NCI-H460 (cell line): ENCODE results near the gene PLEKHN1. TPM values are rescaled to one million over a fixed set of nuclear protein-coding genes. Genes with fewer than 3 reads are reported as not detected.
"Not testable (repeated sequence)": the region's sequence is repeated elsewhere in the genome, so short reads cannot be mapped to it uniquely, and the experiment has no call there.

Source experiments
- DNase-seq: peaks from one replicate; pipeline ENCODE4 v3.0.0-alpha.2; 2016; ENCODE audit warnings: low read depth; ENCODE audit errors: extremely low read depth
- total RNA-seq: library from RNA; depleted of rRNA; stranded (reverse); fragments of >200 nt; shearing (Covaris generic); gene quantifications from 2 replicates; pipeline ENCODE4 v1.2.3, GENCODE V29; 2014

PLEKHN1 gene
- total RNA-seq, 1 experiment from 2014 or later: 0.84 TPM

DNA sequence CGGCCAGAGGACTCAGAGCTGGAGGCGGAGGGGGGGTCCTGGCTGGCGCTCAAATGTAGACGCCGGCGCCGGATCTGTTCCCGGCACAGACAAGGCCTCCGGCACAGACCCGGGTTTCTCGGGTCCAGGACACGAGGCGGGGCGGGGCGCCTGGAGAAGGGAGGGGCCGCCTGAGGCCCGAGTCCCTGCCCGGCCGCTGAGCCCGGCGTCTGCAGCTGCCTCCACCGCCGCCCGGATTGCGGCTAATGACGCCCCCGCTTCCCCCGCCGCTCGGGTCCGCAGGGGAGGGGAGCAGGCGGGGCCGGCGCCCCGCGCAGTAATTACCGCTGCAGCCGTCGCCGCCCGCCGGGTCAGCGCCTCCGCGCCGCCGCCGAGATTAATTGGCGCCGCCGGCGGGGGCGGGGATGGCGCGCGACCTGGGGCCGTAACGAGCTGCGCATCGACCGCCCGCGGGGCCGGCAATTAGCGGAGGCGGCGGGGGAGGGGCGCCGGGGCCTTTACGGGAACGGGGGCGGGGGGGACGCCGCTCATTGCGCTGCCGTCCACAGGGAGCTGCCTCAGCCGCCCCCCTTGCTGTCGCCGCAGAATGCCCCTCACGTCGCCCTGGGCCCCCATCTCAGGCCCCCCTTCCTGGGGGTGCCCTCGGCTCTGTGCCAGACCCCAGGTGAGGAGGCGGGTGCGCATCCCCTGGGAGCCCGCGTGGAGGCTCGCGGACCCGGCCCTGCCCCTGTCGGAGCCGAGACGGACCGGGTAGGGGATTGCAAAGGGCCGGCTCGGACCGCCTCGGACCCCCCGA, 24.5 kb upstream of the PLEKHN1 start:
- DNase-seq: peak; percentile 42

DNA sequence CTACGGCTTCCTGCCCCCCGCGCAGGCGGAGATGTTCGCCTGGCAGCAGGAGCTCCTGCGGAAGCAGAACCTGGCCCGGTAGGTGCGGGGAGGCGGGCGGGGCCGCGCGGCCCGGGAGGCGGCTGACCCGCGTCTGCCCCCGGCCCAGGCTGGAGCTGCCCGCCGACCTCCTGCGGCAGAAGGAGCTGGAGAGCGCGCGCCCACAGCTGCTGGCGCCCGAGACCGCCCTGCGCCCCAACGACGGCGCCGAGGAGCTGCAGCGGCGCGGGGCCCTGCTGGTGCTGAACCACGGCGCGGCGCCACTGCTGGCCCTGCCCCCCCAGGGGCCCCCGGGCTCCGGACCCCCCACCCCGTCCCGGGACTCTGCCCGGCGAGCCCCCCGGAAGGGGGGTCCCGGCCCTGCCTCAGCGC, 23.9 kb upstream of the PLEKHN1 start:
- no peak for DNase-seq

DNA sequence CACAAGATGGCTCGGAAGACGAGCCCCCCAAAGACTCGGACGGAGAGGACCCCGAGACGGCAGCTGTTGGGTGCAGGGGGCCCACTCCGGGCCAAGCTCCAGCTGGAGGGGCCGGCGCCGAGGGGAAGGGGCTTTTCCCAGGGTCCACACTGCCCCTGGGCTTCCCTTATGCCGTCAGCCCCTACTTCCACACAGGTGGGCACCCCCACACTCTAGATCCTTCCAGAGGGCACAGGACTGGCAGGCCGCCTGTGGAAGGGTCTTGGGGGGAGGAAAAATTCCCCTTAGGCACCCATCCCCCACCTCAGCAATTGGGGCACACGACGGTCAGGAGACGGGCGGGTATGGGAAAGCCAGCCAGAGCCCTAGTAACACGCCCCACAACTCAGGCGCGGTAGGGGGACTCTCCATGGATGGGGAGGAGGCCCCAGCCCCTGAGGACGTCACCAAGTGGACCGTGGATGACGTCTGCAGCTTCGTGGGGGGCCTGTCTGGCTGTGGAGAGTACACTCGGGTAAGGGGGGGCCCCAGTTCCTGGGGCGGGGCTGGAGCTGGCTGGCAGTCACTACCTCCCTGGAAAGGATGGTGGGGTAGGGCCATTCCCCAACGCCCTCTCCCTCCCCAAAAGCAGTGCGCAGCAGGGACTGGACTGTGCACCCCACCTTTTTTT, 23.3 kb upstream of the PLEKHN1 start:
- DNase-seq: no peak

DNA sequence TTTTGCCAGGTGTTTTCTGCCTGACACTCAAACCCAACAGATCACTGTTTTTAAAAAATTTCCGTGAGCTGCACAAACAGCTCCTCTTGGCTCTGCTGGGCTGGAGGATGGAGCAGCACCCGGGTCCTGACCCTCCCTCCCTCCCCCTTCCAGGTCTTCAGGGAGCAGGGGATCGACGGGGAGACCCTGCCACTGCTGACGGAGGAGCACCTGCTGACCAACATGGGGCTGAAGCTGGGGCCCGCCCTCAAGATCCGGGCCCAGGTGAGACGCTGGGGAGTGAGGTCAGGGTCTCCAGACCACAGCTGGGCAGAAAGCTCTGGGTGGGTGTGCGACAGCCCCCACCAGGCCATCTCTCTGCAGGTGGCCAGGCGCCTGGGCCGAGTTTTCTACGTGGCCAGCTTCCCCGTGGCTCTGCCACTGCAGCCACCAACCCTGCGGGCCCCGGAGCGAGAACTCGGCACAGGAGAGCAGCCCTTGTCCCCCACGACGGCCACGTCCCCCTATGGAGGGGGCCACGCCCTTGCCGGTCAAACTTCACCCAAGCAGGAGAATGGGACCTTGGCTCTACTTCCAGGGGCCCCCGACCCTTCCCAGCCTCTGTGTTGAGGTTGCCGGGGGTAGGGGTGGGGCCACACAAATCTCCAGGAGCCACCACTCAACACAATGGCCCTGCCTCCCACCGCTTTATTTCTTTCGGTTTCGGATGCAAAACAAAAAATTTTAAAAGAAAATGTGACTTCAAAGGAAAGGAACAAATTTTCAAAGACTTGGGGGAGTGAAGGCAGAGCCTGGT, 22.5 kb upstream of the PLEKHN1 start:
- no peak for DNase-seq

DNA sequence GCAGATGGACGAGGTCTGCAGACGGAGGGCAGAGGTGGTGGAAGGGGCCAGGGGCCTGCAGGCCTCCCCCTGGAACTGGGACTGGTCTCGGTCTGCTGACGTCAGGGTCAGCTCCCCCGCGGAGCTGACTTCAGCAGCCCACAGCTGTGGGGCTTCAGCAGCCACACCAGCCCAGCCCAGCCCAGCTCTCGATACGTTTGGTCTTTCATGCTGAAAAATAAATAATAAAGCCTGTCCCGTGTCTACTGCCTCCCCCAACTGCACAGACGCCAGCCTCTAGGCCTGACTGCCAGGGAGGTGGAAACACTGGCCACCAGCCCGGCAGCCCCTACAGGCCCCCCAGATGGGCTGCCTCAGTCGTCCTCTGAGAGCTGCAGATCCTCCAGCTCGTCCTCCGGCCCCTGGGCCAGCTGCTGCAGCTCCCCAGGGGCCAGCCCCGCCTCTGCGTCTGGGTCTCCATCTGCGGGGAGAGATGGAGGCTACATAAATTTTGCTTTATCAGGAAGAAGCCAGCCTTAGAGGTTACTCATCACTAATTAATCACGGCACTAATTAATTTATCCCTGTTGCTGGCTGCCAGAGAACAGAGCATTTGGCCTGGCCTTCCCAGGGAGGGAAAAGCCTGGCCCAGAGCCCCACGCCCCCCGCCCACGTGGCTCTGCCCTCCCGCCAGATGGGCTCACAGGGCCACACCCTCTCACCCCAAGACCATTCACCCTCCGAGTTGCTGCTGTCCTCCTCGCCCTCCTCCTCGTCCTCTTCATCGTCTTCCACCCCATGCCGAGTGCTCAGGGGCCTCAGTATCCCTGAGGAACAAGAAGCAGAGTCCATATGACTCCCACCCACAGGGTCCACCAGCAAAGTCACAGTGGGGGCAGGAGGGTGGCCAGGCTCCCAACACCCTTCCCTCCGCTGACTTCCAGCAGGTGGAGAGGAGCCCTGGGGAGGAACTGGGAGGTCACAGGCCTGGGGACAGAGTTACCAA, 21.6 kb upstream of the PLEKHN1 start:
- DNase-seq: no peak

DNA sequence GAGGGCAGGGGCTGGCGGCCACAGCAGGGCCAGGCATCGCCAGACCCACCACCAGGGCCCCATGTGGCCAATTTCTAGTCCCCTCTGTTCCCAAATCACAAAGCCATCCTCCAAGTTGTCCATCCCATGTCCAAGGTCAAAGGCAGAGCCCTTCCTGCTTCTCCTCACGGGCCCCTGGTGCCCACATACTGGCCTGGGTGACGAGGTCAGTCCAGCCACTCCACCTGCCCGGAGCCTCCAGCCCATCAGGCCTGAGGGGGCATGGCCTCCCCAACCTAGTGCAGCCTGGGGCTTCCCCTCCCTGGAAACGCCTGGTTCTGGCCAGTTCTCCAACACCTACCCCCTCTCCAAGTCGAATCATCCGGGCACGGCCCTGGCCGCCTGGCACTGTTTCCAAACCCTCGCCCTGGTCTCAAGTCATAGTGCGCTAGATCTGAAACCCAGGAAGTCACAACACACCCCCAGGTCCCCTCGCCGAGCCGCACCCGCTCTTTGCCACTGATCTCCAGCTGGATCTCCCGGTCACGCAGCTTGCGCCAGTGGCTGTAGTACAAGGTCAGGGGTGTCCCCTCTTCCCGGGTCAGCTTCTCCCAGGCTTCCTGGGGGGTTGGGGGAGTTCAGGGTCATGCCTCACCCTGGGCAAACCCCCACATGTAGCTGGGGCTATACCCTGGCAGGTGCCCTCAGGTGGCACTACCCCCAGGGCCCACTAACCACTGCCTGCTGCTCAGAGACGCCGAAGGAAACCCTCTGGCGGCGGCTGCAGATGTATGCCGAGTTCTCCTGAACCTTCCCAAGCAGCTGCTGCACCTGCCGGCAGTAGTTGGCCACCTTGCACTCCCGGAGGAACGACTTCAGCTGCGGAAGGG, 20.4 kb upstream of the PLEKHN1 start:
- DNase-seq: no peak

DNA sequence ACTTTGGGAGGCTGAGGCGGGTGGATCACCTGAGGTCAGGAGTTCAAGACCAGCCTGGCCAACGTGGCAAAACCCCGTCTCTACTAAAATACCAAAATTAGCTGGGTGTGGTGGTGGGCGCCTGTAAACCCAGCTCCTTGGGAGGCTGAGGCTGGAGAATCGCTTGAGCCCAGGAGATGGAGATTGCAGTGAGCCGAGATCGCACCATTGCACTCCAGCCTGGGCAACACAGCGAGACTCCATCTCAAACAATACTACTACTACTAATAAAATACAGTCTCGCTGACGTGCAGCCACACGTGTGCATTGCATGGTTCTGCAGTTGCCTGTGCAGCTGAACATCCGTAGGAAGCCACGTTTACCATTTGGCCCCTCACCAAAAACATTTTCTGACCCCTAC, 19.5 kb upstream of the PLEKHN1 start:
- not testable (repeated sequence) for DNase-seq

DNA sequence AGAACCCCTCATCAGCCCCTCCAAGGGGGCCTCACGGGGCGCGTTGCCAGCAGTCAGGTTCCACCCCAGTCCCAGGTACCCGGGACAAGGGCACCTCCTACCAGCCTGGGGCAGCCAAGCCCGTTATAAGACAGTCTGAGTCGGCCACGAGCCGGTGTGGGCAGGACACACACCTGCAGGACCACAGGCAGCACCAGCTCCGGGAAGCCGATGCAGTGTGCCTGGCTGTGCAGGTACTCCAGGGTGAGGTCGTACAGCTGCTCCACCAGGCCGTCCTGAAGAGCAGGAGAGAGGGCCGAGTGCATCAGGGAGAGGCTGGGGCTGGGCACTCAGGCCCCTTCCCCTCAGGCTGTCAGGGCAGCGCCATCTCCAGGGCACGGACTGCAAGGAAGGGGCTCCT, 18.3 kb upstream of the PLEKHN1 start:
- DNase-seq: no peak

DNA sequence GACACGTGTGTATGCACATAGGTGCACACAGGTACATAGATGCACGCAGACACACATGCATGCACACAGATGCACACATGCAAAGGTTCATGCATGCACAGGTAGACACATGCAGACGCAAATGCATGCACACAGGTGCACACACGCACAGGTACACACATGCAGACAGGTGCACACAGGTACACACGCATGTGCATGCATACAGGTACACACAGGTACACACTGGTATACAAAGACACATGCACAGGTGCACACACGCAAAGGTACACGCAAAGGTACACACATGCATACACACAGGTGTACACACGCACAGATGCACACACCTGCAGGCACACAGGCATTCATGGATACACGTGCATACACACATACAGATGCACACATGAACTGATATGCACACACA, 16.0 kb upstream of the PLEKHN1 start:
- DNase-seq: no peak

DNA sequence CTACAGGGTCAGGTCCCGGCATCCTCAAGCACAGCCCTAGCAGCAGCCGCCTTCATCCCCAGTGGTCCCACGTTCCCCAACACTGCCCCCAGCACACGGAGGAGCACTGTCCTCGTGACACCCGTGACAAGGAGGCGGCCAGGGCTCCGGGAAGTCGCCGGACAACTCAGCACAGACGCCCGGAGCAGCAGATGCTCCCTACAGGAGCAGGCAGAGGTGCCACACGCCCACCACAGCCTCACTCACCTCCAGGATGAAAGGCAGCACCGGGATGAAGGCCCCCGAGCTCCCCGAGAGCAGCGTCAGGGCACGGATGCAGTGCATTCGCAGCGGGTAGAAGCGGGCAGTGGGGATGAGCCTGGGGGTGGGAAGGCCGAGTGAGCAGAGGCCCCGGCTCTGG, 15.4 kb upstream of the PLEKHN1 start:
- no peak for DNase-seq

DNA sequence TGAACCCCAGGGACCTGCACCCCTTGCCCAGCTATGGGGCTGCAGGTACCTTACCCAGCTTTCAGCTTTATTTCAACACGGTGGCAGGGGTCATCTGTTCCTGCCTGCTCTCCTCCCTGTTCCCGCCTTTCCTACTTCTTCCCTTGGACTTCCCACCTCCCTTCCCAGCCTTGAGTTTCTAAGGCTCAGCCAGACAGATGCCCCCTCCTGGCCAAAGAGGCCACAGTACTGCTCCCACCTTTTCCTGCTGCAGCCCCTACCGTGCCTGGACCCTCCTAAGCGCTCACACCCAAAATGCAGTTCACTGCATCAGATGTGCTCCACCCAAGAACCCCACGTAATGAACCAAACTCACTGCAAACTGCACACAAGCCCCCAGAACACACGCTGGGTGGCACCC, 14.9 kb upstream of the PLEKHN1 start:
- no peak for DNase-seq

DNA sequence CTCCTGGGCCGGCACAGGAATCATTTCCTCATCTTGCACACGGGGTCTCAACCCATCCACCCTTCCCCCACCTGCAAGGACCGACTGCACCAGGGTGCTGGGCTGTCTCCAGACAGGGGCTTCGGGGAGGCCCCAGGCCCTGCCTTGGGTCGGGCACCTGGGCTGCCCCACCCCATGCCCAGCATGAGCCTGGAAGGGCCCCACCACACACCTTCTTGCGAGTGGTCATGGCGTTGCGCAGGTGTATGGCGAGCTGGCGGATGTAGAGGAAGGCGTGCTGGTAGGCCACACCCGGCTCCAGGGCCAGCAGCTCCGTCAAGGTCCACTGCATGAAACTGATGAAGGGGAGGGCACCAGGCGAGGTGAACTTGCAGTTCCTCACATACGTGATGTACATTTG, 14.1 kb upstream of the PLEKHN1 start:
- no peak for DNase-seq

DNA sequence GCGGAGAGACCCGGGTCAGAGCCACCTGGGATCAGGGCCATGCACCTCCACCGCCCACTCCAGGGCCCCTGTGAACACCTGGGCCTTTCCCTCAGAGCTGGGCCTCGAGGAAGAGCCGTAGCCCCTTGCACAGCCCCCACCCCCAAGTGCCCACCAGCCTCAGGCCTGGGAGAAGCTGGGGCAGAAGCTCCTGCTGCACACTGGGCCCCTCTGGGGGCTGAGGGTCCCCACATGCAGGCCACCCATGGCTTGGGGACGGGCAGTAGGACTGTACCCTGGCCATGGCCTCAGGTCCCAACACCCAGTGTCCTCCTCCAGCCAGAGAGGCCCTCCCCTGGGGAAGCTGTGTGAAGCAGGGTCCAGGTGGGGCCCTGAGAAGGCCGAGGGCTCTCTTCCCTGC, 13.7 kb upstream of the PLEKHN1 start:
- no peak for DNase-seq

DNA sequence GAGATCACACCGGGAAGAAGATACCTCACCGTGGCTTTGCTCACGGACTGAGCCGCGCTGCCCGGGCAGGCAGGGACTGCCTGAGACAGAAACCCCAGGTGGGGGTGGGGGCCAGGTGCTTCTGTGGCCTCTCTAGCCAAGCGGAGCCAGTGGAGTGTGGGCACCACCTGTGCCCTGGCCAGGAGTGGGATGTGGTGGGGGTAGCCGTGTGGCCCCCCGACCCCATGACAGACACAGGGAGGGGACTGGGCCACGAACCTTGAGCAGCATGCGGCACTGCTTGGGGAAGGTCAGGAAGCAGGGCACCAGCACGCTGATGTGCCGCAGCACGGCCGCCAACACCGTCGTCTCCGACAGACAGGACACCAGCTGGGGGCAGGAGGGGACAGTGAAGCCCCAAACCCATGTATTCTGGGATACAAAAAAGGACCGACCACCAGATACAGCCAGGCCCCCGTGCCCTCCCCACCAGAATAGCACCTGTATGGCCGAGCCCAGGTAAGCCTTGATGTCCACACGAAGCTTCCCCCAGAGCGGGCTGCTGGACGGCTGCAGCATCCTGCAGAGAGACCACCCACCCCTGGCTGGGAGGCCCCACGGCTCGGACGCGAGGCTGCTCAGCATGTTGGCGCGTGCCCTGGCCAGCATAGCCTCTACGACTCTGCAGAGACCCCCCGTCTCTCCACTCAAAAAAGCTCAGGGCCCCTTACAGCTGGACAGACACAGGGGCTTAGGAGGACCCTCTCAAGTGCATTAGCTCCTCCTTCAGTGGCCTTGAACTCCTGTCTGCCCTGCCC, 12.6 kb upstream of the PLEKHN1 start:
- no peak for DNase-seq

DNA sequence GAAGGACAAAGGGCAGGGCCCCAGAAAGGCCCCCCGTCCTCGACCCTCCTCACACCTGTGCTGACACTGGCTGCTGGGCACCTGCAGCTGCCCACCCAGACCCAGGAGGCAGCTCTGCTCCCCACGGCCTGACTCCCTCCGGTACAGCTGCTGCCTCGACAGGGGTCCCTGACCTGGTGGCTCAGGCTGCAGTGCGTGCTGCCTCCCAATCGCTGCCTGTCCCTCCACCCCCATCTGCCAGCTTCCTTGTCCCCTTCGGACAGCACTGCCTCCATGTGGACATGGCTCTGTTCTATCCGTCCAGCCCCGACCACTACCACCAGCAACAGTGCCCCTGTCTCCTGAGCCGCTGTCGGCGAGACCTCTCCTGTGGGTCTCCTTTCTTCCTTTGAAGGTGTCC, 11.4 kb upstream of the PLEKHN1 start:
- DNase-seq: no peak

DNA sequence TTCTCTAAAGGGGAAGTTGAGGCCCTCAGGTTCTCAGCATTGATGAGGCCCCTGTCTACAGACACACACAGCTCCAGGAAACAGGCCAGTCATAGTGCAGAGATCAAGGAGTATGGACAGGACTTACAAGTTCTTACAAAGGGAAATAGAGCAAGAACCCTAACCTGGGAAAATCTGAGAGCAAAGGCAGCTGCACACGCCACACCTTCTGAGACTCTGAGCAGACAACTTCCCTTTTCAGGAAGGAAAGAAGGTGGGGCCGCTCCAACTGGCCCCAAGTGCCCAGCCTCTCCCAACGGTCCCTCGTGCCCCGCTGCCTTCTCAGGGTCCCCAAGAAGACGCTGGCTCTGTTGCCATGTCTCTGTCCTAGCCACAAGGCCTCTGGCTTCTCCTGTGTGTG, 10.8 kb upstream of the PLEKHN1 start:
- no peak for DNase-seq

DNA sequence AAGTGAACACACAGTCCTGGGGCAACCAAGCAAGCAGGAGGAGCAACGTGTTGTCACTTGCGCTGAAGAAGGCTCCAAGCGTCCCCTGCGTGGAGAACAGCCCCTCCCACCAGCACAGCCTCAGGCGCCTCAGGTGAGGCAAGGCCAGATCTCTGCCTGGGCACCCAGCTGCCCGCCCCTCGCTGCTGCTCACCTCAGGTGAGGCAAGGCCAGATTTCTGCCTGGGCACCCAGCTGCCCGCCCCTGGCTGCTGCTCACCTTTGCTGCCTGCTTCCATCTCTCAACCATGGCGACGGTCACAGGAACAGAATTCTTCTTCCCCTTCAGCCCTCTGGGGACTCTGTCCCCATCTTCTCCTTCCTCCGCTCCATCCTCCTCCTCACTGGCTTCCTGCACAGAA, 9.6 kb upstream of the PLEKHN1 start:
- no peak for DNase-seq
